Gastrocnemius medialis (tissue), 4 donors: ENCODE measurements around the gene INPP5D.

Experiments used
- CTCF ChIP-seq, 5 experiments: fragments of 450-650 bp in 3 of 5; fragments of 200-600 bp in 2 of 5; sonication (generic) in 2 of 5; IDR thresholded peaks in 4 of 5; conservative IDR thresholded peaks in 1 of 5; 1 replicate in 4 of 5; 2 replicates in 1 of 5; pipeline ENCODE4 v1.5.1; 2016 to 2019; ENCODE audit warnings: antibody characterized with exemption in 5 of 5, mild to moderate bottlenecking in 3 of 5, moderate library complexity in 3 of 5
- POLR2A ChIP-seq, 2 donors: fragments of 450-650 bp; IDR thresholded peaks; one replicate each; pipeline ENCODE4 v1.6.1; 2017; ENCODE audit warnings: antibody characterized with exemption in 2 of 2, mild to moderate bottlenecking in 2 of 2, moderate library complexity in 2 of 2

DNA sequence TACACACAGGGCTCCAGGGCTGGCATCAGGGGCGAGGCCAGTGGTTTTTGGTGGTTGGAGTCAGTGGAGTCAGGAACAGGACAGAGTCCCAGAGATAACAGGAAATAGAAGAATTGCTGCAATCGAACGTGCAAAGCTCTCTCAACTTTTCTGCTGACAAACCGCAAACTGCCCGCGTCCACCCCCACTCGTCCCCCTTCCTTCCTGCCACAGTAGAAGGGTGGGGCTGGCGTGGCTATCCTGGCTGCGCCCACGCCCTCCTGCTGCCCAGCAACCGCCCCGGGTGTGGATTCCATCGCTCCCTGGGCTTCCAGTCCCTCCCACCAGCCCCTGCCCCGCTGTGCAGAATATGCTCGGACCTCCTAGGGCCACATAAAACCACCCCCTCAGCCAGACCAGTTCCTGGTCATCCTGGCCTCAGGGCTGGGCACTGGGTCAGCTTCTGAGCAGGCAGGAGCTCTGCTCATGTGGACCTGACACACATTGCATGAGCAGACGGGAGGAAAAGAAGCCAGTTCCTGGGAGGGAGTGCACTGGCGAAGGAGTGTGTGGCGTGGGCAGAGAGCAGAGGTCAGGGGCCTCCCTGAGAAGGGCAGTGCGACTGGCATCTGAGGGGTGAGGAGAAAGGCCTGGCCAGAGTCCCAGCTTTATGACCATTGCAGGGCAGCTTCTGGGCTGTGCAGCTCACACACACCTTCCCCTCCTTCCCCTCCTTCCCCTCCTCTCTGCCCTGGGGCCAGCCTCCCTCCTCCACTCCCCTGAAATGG, 105.9 kb downstream of the INPP5D start:
- TF ChIP-seq POLR2A (IDR thresholded peaks at IDR 0.05) = no peak
- TF ChIP-seq CTCF (IDR thresholded peaks at IDR 0.05 in 4 of 5, conservative IDR thresholded peaks at IDR 0.05 in 1 of 5) = no peak
